ENCODE measurements around the gene WDR70. TPM values are rescaled to one million over a fixed set of nuclear protein-coding genes. Genes with fewer than 3 reads are reported as not detected.

The WDR70 gene
- total and polyA plus RNA-seq, 10 of the 15 experiments (the other 5 are each of a cell fraction or from before 2014, with no cell fraction given), result 10.9 to 33.6 (median 29.1) TPM

GRCh38 chr5:37668524-37669047, 289.5 kb downstream of the WDR70 start:
- CTCF ChIA-PET, result interaction anchor here (0.8 kb wide), 1 partner anchor 54 kb away, joined by 3 read pairs; no protein-coding TSS in a partner anchor
- Histone ChIP-seq H3K4me1 (ENCODE audit: control insufficient read depth, insufficient read depth, low read length) (peaks cover 4% of the 10 kb centered on the region; the same call in 1 of the 2 replicates), H4K20me1 (ENCODE audit: control insufficient read depth, insufficient read depth) (no peaks in the 10 kb centered on the region), H3K27ac (ENCODE audit: control insufficient read depth, insufficient read depth) (no peak overlapping the region), H3K79me2 (ENCODE audit: control insufficient read depth, insufficient read depth, low read length) (no peaks in the 10 kb centered on the region), H3K4me2 (ENCODE audit: control insufficient read depth, insufficient read depth) (no peak overlapping the region), H3K36me3 (ENCODE audit: control insufficient read depth in 2 of 2, insufficient read depth in 2 of 2, low read length in 1 of 2) (no peaks in the 10 kb centered on the region), H3K9ac (ENCODE audit: control insufficient read depth, insufficient read depth, low read length) (no peak overlapping the region), H3K9me3 (replicated peaks; ENCODE audit: control insufficient read depth, insufficient read depth, low read length) (no peaks in the 10 kb centered on the region), H2AFZ (ENCODE audit: control insufficient read depth, low read depth, low read length) (no peak overlapping the region), H3K4me3 (no peak overlapping the region), H3K27me3 (replicated peaks in 1 of 2; ENCODE audit: control insufficient read depth in 2 of 2, insufficient read depth in 2 of 2, low read length in 1 of 2) (no peaks in the 10 kb centered on the region)
- 100% methylated on average over 2 of the region's 2 CpGs for WGBS (ENCODE audit: insufficient coverage, insufficient replicate concordance, low lambda C conversion rate, missing lambda C conversion rate)
- FAIRE-seq, result no peak
- no peak for DNase-seq (ENCODE audit: low read depth, low spot score)
- intact Hi-C loops (cut with micrococcal nuclease; ENCODE audit: unreplicated experiment), result no loop called here
- in situ Hi-C loops (cut with MboI), result no loop called here
- RAD21 ChIA-PET (ENCODE audit: unreplicated experiment), result no interaction called here
- SMC1A ChIA-PET (ENCODE audit: uncharacterized antibody, unreplicated experiment), result interaction anchor here (0.6 kb wide), 1 partner anchor 922 kb away, joined by 3 read pairs; no protein-coding TSS in a partner anchor
- no peak for ATAC-seq
- no TSS peak for BruUV-seq (replicated peaks)
- TF ChIP-seq NR2C2 (IDR thresholded peaks at IDR 0.05; ENCODE audit: borderline replicate concordance, control insufficient read depth, insufficient read length, low read depth) (no peak), CHD1 (IDR thresholded peaks at IDR 0.05; ENCODE audit: low read depth, low read length) (no peak), NFYA (IDR thresholded peaks at IDR 0.05; ENCODE audit: borderline replicate concordance, low read depth, low read length) (no peak), NBN (IDR thresholded peaks at IDR 0.05) (no peak), ZNF24 (IDR thresholded peaks at IDR 0.05) (no peak), CEBPB (IDR thresholded peaks at IDR 0.05; ENCODE audit: borderline replicate concordance in 1 of 2, low read depth in 2 of 2, low read length in 2 of 2) (no peak), HSF1 (IDR thresholded peaks at IDR 0.05; ENCODE audit: low read depth, low read length) (no peak), ZZZ3 (IDR thresholded peaks at IDR 0.05; ENCODE audit: control insufficient read depth, insufficient read length, low read depth) (no peak), NFXL1 (IDR thresholded peaks at IDR 0.05; ENCODE audit: borderline replicate concordance) (no peak), IRF4 (IDR thresholded peaks at IDR 0.05; ENCODE audit: low read depth, low read length) (no peak), EED (IDR thresholded peaks at IDR 0.05; ENCODE audit: low read depth) (no peak), RAD21 (IDR thresholded peaks at IDR 0.05; ENCODE audit: insufficient read depth, low read depth, low read length) (no peak), SKIL (IDR thresholded peaks at IDR 0.05; ENCODE audit: low read depth, poor library complexity, severe bottlenecking) (no peak), STAT1 (conservative IDR thresholded peaks at IDR 0.05) (no peak)
- POLR2A ChIA-PET, result no interaction called here

All from GM12878 (cell line).